ENCODE data around the gene FHOD3. TPM values are rescaled to one million over a fixed set of nuclear protein-coding genes. Genes with fewer than 3 reads are reported as not detected.

Gene FHOD3
- total RNA-seq, 4 donors from 2014 or later = 0.26 to 13.8 (median 4.9) TPM; not detected in 1

DNA sequence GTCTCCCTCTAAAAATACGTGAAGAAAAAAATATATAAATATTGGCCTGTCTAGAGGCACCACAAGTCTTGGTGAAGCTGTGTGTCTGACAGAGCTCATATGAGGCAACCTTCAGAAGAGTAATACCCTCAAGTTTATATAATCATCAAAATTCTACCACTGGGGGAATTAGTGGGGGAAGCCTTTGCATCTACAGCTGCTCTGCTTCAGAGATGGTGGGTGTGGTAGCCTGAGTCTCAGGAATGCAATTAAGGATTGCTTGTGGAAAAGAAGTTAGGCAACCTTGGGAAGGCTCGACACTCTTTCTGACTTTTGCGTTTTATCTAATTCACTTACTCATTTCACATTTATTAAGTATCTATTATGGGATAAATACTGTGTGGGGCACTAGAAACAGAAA lies 513.9 kb downstream of the FHOD3 start:
- H3K4me1 ChIP-seq = no peaks in the 10 kb centered on the region
- H3K27me3 ChIP-seq = no peaks in the 10 kb centered on the region
- no peak for DNase-seq
- intact Hi-C loops (cut with DNase I; ENCODE audit: low total_unique reads) = no loop called here
- no peak for TF ChIP-seq POLR2A (IDR thresholded peaks at IDR 0.05)
- no peak overlapping the region for H3K4me3 ChIP-seq
- H3K9me3 ChIP-seq = no peaks in the 10 kb centered on the region
- H3K27ac ChIP-seq = no peak overlapping the region
- H3K36me3 ChIP-seq = no peaks in the 10 kb centered on the region

DNA sequence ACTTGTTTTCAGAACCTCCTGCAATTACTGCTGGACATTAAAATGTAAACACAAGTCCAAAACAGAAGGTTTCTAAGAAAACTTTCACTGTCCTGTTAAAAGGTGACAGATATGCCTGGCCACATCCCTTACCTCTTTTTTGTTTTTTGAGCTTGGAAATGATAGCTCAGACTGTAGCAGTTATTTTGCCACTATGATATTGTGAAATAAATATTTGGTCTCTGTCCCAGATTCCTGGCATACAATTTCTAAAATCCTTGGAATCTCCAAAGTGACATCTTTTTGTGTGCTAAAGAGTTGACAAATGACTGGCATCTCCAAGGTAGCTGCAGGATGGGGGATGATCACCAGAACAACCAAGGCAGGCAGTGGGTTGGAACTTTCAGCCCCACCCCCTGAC lies 514.4 kb downstream of the FHOD3 start:
- no peaks in the 10 kb centered on the region for H3K4me1 ChIP-seq
- H3K9me3 ChIP-seq = no peaks in the 10 kb centered on the region
- no peak overlapping the region for H3K4me3 ChIP-seq
- DNase-seq = no peak
- TF ChIP-seq, protein P1, sequence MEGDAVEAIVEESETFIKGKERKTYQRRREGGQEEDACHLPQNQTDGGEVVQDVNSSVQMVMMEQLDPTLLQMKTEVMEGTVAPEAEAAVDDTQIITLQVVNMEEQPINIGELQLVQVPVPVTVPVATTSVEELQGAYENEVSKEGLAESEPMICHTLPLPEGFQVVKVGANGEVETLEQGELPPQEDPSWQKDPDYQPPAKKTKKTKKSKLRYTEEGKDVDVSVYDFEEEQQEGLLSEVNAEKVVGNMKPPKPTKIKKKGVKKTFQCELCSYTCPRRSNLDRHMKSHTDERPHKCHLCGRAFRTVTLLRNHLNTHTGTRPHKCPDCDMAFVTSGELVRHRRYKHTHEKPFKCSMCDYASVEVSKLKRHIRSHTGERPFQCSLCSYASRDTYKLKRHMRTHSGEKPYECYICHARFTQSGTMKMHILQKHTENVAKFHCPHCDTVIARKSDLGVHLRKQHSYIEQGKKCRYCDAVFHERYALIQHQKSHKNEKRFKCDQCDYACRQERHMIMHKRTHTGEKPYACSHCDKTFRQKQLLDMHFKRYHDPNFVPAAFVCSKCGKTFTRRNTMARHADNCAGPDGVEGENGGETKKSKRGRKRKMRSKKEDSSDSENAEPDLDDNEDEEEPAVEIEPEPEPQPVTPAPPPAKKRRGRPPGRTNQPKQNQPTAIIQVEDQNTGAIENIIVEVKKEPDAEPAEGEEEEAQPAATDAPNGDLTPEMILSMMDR (IDR thresholded peaks at IDR 0.05) = no peak
- no peak for TF ChIP-seq POLR2A (IDR thresholded peaks at IDR 0.05)
- intact Hi-C loops (cut with DNase I; ENCODE audit: low total_unique reads) = no loop called here
- no peaks in the 10 kb centered on the region for H3K36me3 ChIP-seq
- no peak overlapping the region for H3K27ac ChIP-seq
- H3K27me3 ChIP-seq = no peaks in the 10 kb centered on the region

DNA sequence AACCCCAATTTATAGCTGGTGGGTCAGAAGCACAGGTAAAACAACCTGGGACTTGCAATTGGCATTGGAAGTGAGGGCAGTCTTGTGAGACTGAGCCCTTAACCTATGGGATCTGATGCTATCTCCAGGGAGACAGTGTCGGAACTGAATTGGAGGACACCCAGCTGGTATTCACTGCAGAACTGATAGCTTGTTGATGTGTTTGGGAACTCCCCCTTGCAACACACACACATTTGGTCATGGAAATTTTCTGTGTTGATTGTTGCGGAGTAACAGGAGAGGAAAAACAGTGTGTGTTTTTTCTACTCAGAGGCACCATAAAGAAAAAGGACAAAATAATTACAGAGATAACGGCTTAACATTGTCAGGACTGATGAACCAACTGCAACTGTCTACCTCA lies 515.2 kb downstream of the FHOD3 start:
- Histone ChIP-seq H3K4me1 (no peaks in the 10 kb centered on the region), H3K27me3 (no peaks in the 10 kb centered on the region), H3K36me3 (no peaks in the 10 kb centered on the region), H3K9me3 (no peaks in the 10 kb centered on the region), H3K4me3 (no peak overlapping the region), H3K27ac (peak overlapping the region in 1 of 2 donors; percentile 39)
- TF ChIP-seq, protein P1 (IDR thresholded peaks at IDR 0.05) = no peak
- TF ChIP-seq POLR2A (IDR thresholded peaks at IDR 0.05) = no peak
- intact Hi-C loops (cut with DNase I; ENCODE audit: low total_unique reads) = no loop called here
- peak in 1 of 2 donors; percentile 26 for DNase-seq

DNA sequence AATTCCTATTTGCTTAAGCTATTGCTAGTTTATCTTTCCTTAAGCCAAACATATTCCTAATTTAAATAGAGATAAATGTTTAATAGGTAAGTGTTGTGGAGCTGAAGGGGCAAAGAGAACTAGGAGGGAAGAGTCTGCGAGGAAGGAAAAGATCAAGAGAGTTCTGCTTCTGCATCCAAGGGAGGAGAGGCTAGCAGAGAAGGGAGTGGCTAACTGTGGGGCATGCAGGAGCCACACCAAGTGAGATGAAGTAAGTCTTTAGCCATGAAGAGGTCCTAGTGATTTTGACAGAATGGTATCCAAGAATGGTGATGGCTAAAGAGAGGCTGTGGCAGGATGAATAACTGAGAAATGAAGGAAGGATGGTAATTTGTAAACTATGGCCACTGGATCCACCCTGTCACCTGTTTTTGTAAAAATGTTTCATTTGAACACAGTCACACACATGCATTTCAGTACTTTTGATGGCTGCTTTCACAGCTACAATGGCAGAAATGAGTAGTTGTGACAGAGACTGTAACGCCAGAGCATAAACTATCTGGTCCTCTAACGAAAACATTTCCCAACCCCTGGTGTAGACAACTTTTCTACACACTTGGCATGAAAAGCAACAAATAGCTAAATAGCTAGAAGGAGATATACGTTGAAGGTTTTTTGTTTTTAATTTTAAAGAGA lies 515.7 kb downstream of the FHOD3 start:
- Histone ChIP-seq H3K9me3 (no peaks in the 10 kb centered on the region), H3K27ac (peak overlapping the region; percentile 35 to 39), H3K4me1 (no peaks in the 10 kb centered on the region), H3K4me3 (no peak overlapping the region), H3K27me3 (no peaks in the 10 kb centered on the region), H3K36me3 (no peaks in the 10 kb centered on the region)
- intact Hi-C loops (cut with DNase I; ENCODE audit: low total_unique reads) = no loop called here
- no peak for TF ChIP-seq POLR2A (IDR thresholded peaks at IDR 0.05)
- TF ChIP-seq, protein P1 (IDR thresholded peaks at IDR 0.05) = no peak
- DNase-seq = no peak

DNA sequence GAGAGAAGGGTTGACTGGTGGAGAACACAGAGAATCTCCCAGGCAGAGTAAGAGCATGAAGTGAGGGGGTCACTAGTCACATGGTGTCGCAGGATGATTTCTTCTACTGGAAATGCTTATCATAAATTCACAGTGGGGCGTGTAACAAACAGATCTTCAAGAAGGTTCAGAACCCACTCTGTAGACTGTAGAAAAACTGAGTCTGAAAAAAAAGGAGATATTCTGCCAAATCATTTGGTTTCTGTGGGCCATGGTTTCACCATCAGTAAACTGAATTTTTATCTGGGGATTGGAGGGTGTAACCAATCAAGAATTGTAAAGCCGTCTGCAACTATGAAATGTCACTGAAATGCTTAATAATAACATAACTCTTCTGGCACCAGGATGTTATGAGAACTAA lies 516.3 kb downstream of the FHOD3 start:
- no peaks in the 10 kb centered on the region for H3K27me3 ChIP-seq
- no peaks in the 10 kb centered on the region for H3K4me1 ChIP-seq
- no peaks in the 10 kb centered on the region for H3K9me3 ChIP-seq
- no peak for DNase-seq
- peak overlapping the region; percentile 35 to 39 for H3K27ac ChIP-seq
- intact Hi-C loops (cut with DNase I; ENCODE audit: low total_unique reads) = no loop called here
- H3K36me3 ChIP-seq = no peaks in the 10 kb centered on the region
- no peak overlapping the region for H3K4me3 ChIP-seq
- TF ChIP-seq, protein P1 (IDR thresholded peaks at IDR 0.05) = no peak
- TF ChIP-seq POLR2A (IDR thresholded peaks at IDR 0.05) = no peak

All from uterus (tissue), 4 donors.